Gastrocnemius medialis (tissue), 4 donors: Measurements from ENCODE around the gene DDX10. TPM values are rescaled to one million over a fixed set of nuclear protein-coding genes. Genes with fewer than 3 reads are reported as not detected.

Experiments used
- ATAC-seq, 2 donors: fragments of 150-250 bp; one replicate each; pipeline ENCODE4 v1.9.1; 2016
- DNase-seq, 2 donors: peaks; one replicate each; pipeline ENCODE4 v3.0.0-alpha.2; 2019
- H3K27ac ChIP-seq, 4 donors: fragments of 200-600 bp; sonication (generic); 1 replicate in 1 of 4; 2 replicates in 3 of 4; pipeline ENCODE4 v1.5.1; 2016 to 2018; ENCODE audit warnings: mild to moderate bottlenecking in 2 of 4, moderate library complexity in 1 of 4
- H3K27me3 ChIP-seq, 3 donors: fragments of 200-600 bp; sonication (generic) in 2 of 3; 1 replicate in 1 of 3; 2 replicates in 2 of 3; pipeline versions ENCODE4 v1.5.1 to v1.6.0; 2016 to 2019; ENCODE audit warnings: mild to moderate bottlenecking in 1 of 3, moderate library complexity in 1 of 3
- H3K36me3 ChIP-seq, 2 donors: fragments of 200-600 bp; sonication (generic) in 1 of 2; one replicate each; pipeline ENCODE4 v1.5.1; 2017 to 2018
- H3K4me1 ChIP-seq, 2 donors: fragments of 200-600 bp; sonication (generic) in 1 of 2; one replicate each; pipeline ENCODE4 v1.5.1; 2016 to 2017; ENCODE audit warnings: mild to moderate bottlenecking in 2 of 2
- H3K4me3 ChIP-seq, 4 donors: fragments of 200-600 bp; sonication (generic) in 3 of 4; 1 replicate in 1 of 4; 2 replicates in 3 of 4; pipeline ENCODE4 v1.5.1; 2016 to 2019; ENCODE audit warnings: mild to moderate bottlenecking in 2 of 4
- H3K9me3 ChIP-seq, 3 donors: fragments of 200-600 bp; sonication (generic) in 2 of 3; 1 replicate in 1 of 3; 2 replicates in 2 of 3; pipeline ENCODE4 v1.5.1; 2016 to 2019
- POLR2A ChIP-seq, 2 donors: fragments of 450-650 bp; IDR thresholded peaks; one replicate each; pipeline ENCODE4 v1.6.1; 2017; ENCODE audit warnings: antibody characterized with exemption in 2 of 2, mild to moderate bottlenecking in 2 of 2, moderate library complexity in 2 of 2
- in situ Hi-C, 4 donors: fragments of 200-750 bp; cut with MboI; loops; one replicate each; pipeline versions ENCODE4 v1.15.0 to v1.8.0; 2017; ENCODE audit warnings: low sequenced_read_pairs in 4 of 4
- intact Hi-C: fragments of 100-400 bp; cut with DNase I; formaldehyde crosslinking; loops from one replicate; pipeline ENCODE4 v1.15.1; 2023; ENCODE audit warnings: low total_unique reads
- total RNA-seq, 4 donors: library from RNA; depleted of rRNA; stranded (reverse); fragments of >200 nt; gene quantifications; one replicate each; pipeline versions ENCODE4 v1.1.0 to v1.2.3, GENCODE V29; 2016
- TF ChIP-seq, protein P1 (sequence below), 5 experiments: fragments of 450-650 bp in 3 of 5; fragments of 200-600 bp in 2 of 5; sonication (generic) in 2 of 5; IDR thresholded peaks in 4 of 5; conservative IDR thresholded peaks in 1 of 5; 1 replicate in 4 of 5; 2 replicates in 1 of 5; pipeline ENCODE4 v1.5.1; 2016 to 2019; ENCODE audit warnings: antibody characterized with exemption in 5 of 5, mild to moderate bottlenecking in 3 of 5, moderate library complexity in 3 of 5

The DDX10 gene
- total RNA-seq, 4 donors from 2014 or later, result 5.0 to 15.0 (median 10.5) TPM

DNA sequence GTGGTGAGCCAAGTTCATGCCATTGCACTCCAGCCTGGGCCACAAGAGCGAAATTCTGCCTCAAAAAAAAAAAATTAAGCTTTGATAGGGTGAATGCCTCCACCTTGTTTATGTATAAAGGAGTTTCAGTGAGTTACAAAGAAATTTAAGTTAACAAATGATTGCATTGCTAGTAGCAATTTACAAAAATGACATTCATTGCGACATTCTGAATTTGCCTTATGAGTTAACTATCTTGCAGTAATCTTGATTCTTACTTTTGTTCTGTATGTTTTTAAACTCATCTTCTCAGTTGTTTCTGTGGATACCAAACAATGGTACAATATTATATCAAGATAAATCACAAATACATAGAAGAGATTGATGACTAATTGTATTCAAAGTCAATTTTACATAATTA lies 207.0 kb downstream of the DDX10 start:
- no peak overlapping the region for H3K4me3 ChIP-seq
- ATAC-seq (no peak), DNase-seq (no peak)
- intact Hi-C loops, result loop anchor here (2.0 kb wide), 1 partner anchor 173 kb away; no protein-coding TSS in a partner anchor
- no peak overlapping the region for H3K27ac ChIP-seq
- H3K9me3 ChIP-seq, result no peaks in the 10 kb centered on the region
- no peaks in the 10 kb centered on the region for H3K36me3 ChIP-seq
- H3K4me1 ChIP-seq, result no peaks in the 10 kb centered on the region
- in situ Hi-C loops, result no loop called here
- TF ChIP-seq POLR2A (IDR thresholded peaks at IDR 0.05), result no peak
- TF ChIP-seq, protein P1, sequence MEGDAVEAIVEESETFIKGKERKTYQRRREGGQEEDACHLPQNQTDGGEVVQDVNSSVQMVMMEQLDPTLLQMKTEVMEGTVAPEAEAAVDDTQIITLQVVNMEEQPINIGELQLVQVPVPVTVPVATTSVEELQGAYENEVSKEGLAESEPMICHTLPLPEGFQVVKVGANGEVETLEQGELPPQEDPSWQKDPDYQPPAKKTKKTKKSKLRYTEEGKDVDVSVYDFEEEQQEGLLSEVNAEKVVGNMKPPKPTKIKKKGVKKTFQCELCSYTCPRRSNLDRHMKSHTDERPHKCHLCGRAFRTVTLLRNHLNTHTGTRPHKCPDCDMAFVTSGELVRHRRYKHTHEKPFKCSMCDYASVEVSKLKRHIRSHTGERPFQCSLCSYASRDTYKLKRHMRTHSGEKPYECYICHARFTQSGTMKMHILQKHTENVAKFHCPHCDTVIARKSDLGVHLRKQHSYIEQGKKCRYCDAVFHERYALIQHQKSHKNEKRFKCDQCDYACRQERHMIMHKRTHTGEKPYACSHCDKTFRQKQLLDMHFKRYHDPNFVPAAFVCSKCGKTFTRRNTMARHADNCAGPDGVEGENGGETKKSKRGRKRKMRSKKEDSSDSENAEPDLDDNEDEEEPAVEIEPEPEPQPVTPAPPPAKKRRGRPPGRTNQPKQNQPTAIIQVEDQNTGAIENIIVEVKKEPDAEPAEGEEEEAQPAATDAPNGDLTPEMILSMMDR (IDR thresholded peaks at IDR 0.05 in 4 of 5, conservative IDR thresholded peaks at IDR 0.05 in 1 of 5), result no peak
- H3K27me3 ChIP-seq, result no peaks in the 10 kb centered on the region

DNA sequence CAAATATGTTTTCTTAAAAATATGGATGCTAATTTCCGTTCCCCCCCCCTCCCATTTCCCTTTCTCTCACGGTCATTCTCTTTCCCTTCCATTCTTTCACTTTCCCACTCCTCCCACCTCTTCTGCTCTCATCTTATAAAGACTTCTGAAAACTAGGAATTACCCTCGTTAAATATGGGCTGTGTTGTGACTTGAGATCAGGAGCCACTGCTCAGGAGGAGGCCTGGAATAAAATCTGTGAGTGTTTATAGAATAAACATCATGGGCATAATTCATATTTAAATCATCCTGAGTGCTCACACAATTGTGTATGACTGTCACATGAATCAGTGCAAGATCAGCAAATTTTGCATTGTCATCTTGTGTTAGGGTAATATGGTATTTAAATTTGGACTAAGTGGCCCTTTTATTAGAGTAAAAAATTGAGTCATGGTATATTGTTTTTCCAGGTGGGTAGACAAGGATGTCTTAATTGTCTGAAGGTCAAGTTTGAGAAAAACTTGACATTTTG lies 208.0 kb downstream of the DDX10 start:
- Histone ChIP-seq H3K4me3 (no peak overlapping the region), H3K4me1 (no peaks in the 10 kb centered on the region), H3K27ac (no peak overlapping the region), H3K27me3 (no peaks in the 10 kb centered on the region), H3K9me3 (no peaks in the 10 kb centered on the region), H3K36me3 (no peaks in the 10 kb centered on the region)
- ATAC-seq (no peak), DNase-seq (no peak)
- intact Hi-C loops (no loop called here), in situ Hi-C loops (no loop called here)
- TF ChIP-seq POLR2A (IDR thresholded peaks at IDR 0.05), result no peak
- TF ChIP-seq, protein P1 (IDR thresholded peaks at IDR 0.05 in 4 of 5, conservative IDR thresholded peaks at IDR 0.05 in 1 of 5), result no peak

DNA sequence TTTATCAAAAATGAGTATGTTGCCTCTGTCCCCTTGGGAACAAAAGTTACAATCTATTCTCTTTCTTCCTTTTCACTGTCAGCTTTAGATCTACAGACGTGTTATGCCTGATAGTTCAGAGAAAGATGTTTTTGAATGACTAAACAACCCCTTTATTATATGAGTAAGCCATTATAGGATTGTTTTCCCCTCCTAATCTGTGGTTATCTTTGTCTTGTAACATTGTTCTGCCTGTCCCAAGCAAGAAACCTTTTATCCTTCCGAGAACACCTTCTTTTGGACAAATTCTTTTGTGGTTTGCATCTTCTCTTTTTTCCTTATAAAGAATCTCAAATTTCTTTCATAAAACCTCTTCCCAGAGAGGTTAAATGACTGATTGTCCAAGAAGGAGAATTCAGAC lies 208.4 kb downstream of the DDX10 start:
- no peaks in the 10 kb centered on the region for H3K27me3 ChIP-seq
- no peak for TF ChIP-seq POLR2A (IDR thresholded peaks at IDR 0.05)
- TF ChIP-seq, protein P1 (IDR thresholded peaks at IDR 0.05 in 4 of 5, conservative IDR thresholded peaks at IDR 0.05 in 1 of 5), result no peak
- H3K27ac ChIP-seq, result no peak overlapping the region
- ATAC-seq (no peak), DNase-seq (no peak)
- no peak overlapping the region for H3K4me3 ChIP-seq
- in situ Hi-C loops (no loop called here), intact Hi-C loops (no loop called here)
- H3K4me1 ChIP-seq, result no peaks in the 10 kb centered on the region
- H3K9me3 ChIP-seq, result no peaks in the 10 kb centered on the region
- H3K36me3 ChIP-seq, result no peaks in the 10 kb centered on the region

DNA sequence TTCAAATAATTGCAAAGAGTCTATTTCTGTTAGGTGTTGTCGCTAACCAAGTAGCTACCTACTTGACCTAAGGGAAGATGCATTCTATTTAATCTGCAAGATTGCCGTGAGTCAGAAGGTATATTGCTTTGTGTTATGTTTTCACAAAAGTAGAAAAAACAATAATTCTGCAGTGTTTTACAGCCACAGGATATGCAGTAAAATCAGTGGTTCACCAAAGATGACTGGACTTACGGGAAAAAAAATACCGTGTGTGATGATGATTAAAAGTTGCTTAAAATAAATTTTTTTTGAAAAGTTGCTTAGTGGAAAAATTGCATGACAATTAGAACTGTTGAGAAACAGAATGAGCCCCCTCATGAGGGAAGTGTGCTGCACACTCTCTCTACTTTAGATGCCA lies 209.1 kb downstream of the DDX10 start:
- Histone ChIP-seq H3K9me3 (no peaks in the 10 kb centered on the region), H3K4me3 (no peak overlapping the region), H3K27ac (no peak overlapping the region), H3K36me3 (no peaks in the 10 kb centered on the region), H3K4me1 (no peaks in the 10 kb centered on the region), H3K27me3 (no peaks in the 10 kb centered on the region)
- in situ Hi-C loops, result no loop called here
- no peak for DNase-seq
- TF ChIP-seq, protein P1 (IDR thresholded peaks at IDR 0.05 in 4 of 5, conservative IDR thresholded peaks at IDR 0.05 in 1 of 5), result no peak
- TF ChIP-seq POLR2A (IDR thresholded peaks at IDR 0.05), result no peak
- no peak for ATAC-seq
- intact Hi-C loops, result no loop called here

DNA sequence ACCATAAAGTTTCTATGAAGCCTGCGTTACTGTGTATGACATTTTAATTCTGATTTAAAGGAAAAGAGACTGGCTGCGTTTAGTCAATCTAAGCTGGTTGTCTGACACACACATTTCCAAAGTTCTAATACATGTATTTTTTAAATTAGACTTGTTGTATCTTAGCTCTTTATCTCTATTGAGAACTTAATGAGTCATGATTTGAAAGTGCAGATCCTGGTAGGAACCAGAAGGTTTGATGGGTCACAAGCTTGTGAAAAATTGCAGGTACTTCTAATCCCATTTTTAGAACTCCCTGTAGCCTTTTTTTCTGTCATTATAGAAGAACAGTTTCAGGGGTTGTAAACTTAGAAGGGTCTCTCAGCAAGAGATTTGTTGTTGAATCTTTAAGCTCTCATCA lies 210.3 kb downstream of the DDX10 start:
- H3K4me1 ChIP-seq, result no peaks in the 10 kb centered on the region
- TF ChIP-seq, protein P1 (IDR thresholded peaks at IDR 0.05 in 4 of 5, conservative IDR thresholded peaks at IDR 0.05 in 1 of 5), result no peak
- TF ChIP-seq POLR2A (IDR thresholded peaks at IDR 0.05), result no peak
- H3K4me3 ChIP-seq, result no peak overlapping the region
- H3K9me3 ChIP-seq, result no peaks in the 10 kb centered on the region
- ATAC-seq (no peak), DNase-seq (no peak)
- no peaks in the 10 kb centered on the region for H3K27me3 ChIP-seq
- in situ Hi-C loops, result no loop called here
- H3K27ac ChIP-seq, result no peak overlapping the region
- H3K36me3 ChIP-seq, result no peaks in the 10 kb centered on the region
- intact Hi-C loops, result no loop called here
